T-helper 2 cell (primary cell): ENCODE data around the gene MICALL2.

ENCODE experiments used
- DNase-seq, 5 experiments: peaks; one replicate each; pipeline versions ENCODE4 v3.0.0 to v3.0.0-alpha.2; 2012 to 2022

Gene MICALL2

GRCh38 chr7:1412322-1413261 lies 46.7 kb downstream of the MICALL2 start:
- peak; percentile 77 to 93 (median 83) for DNase-seq

GRCh38 chr7:1411414-1411813 lies 47.9 kb downstream of the MICALL2 start:
- DNase-seq: no peak

GRCh38 chr7:1410992-1411391 lies 48.3 kb downstream of the MICALL2 start:
- no peak for DNase-seq

- DNase-seq: no peak
Observed at GRCh38 chr7:1409555-1409954, 49.7 kb downstream of the MICALL2 start.

- no peak for DNase-seq
Observed at GRCh38 chr7:1408466-1408865, 50.8 kb downstream of the MICALL2 start.

- DNase-seq: no peak
Observed at GRCh38 chr7:1407892-1408291, 51.4 kb downstream of the MICALL2 start.

- DNase-seq: no peak
Observed at GRCh38 chr7:1404898-1405548, 54.2 kb downstream of the MICALL2 start.

GRCh38 chr7:1404460-1404809 lies 54.8 kb downstream of the MICALL2 start:
- no peak for DNase-seq

- DNase-seq: no peak
Observed at GRCh38 chr7:1403638-1404459, 55.4 kb downstream of the MICALL2 start.

GRCh38 chr7:1402791-1403637 lies 56.3 kb downstream of the MICALL2 start:
- no peak for DNase-seq

- DNase-seq: no peak
Observed at GRCh38 chr7:1402110-1402790, 57.0 kb downstream of the MICALL2 start.

GRCh38 chr7:1401011-1401410 lies 58.3 kb downstream of the MICALL2 start:
- no peak for DNase-seq

GRCh38 chr7:1400371-1400770 lies 58.9 kb downstream of the MICALL2 start:
- no peak for DNase-seq

GRCh38 chr7:1397491-1398327 lies 61.6 kb downstream of the MICALL2 start:
- DNase-seq: no peak

GRCh38 chr7:1396195-1396594 lies 63.1 kb downstream of the MICALL2 start:
- no peak for DNase-seq

GRCh38 chr7:1395211-1396070 lies 63.8 kb downstream of the MICALL2 start:
- no peak for DNase-seq

GRCh38 chr7:1394371-1394770 lies 64.9 kb downstream of the MICALL2 start:
- DNase-seq: no peak

- no peak for DNase-seq
Observed at GRCh38 chr7:1393421-1393820, 65.8 kb downstream of the MICALL2 start.

- DNase-seq: no peak
Observed at GRCh38 chr7:1392556-1392955, 66.7 kb downstream of the MICALL2 start.

- DNase-seq: no peak
Observed at GRCh38 chr7:1391449-1391848, 67.8 kb downstream of the MICALL2 start.
